Astrocyte (in vitro differentiated cells and primary cell): Measurements from ENCODE around the gene APBB1IP.

Experiments used
- EZH2 ChIP-seq: IDR thresholded peaks from 2 replicates; pipeline ENCODE4 v1.6.1; 2012; ENCODE audit warnings: mild to moderate bottlenecking, low read length, inconsistent platforms; ENCODE audit not compliant: insufficient read depth
- TF ChIP-seq, protein P1 (sequence below): IDR thresholded peaks from 2 replicates; pipeline ENCODE4 v1.5.1; 2011; ENCODE audit warnings: low read depth, mild to moderate bottlenecking, inconsistent platforms, low read length, moderate library complexity; ENCODE audit not compliant: insufficient read depth

DNA sequence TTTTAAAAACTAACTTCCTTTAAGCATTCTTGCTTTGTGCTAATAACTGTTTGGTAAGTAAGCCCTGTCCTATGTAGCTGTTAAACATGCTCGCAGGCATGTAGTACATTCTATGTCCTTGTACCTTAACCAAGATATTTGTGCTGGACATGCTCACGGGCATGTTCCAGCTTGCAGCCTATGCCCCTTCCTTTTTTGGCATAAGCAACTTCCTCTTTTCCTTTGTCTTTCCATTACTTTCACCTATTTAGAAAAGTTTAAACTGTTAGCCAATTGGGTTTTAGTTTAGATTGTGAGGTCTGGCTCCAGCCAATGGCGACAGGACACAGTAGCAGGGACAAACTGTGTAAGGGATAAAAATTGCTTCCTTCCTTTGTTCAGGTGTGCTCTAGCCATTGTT, 14.4 kb upstream of the APBB1IP start:
- TF ChIP-seq, protein P1, sequence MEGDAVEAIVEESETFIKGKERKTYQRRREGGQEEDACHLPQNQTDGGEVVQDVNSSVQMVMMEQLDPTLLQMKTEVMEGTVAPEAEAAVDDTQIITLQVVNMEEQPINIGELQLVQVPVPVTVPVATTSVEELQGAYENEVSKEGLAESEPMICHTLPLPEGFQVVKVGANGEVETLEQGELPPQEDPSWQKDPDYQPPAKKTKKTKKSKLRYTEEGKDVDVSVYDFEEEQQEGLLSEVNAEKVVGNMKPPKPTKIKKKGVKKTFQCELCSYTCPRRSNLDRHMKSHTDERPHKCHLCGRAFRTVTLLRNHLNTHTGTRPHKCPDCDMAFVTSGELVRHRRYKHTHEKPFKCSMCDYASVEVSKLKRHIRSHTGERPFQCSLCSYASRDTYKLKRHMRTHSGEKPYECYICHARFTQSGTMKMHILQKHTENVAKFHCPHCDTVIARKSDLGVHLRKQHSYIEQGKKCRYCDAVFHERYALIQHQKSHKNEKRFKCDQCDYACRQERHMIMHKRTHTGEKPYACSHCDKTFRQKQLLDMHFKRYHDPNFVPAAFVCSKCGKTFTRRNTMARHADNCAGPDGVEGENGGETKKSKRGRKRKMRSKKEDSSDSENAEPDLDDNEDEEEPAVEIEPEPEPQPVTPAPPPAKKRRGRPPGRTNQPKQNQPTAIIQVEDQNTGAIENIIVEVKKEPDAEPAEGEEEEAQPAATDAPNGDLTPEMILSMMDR = no peak
- TF ChIP-seq EZH2 = no peak
